Upper lobe of left lung (tissue), 6 donors: ENCODE measurements around the gene WDR70. TPM values are rescaled to one million over a fixed set of nuclear protein-coding genes. Genes with fewer than 3 reads are reported as not detected.

ENCODE experiments used
- ATAC-seq, 2 donors: fragments of 200-7000 bp; cut with Tn5 transposase; one replicate each; pipeline ENCODE4 v1.9.1; 2022; ENCODE audit warnings: mild to moderate bottlenecking in 2 of 2, moderate library complexity in 2 of 2; ENCODE audit not compliant: low FRiP score in 2 of 2
- DNase-seq, 2 donors: peaks; one replicate each; pipeline ENCODE4 v3.0.0-alpha.2; 2019 to 2020
- H3K27ac ChIP-seq, 4 donors: fragments of 200-600 bp; sonication (generic); one replicate each; pipeline ENCODE4 v1.5.1; 2016 to 2019
- H3K27me3 ChIP-seq, 4 donors: fragments of 200-600 bp; sonication (generic); one replicate each; pipeline ENCODE4 v1.5.1; 2017 to 2019
- H3K36me3 ChIP-seq, 4 donors: fragments of 200-600 bp; sonication (generic); one replicate each; pipeline ENCODE4 v1.5.1; 2016 to 2019
- H3K4me1 ChIP-seq, 4 donors: fragments of 200-600 bp; sonication (generic); one replicate each; pipeline ENCODE4 v1.5.1; 2018 to 2019
- H3K4me3 ChIP-seq, 4 donors: fragments of 200-600 bp; sonication (generic); one replicate each; pipeline ENCODE4 v1.5.1; 2017 to 2019; ENCODE audit warnings: mild to moderate bottlenecking in 2 of 4, moderate library complexity in 1 of 4
- H3K9me3 ChIP-seq, 4 donors: fragments of 200-600 bp; sonication (generic); one replicate each; pipeline ENCODE4 v1.5.1; 2018 to 2019
- CTCF ChIP-seq, 6 experiments: fragments of 450-650 bp in 4 of 6; fragments of 200-600 bp in 2 of 6; sonication (generic) in 2 of 6; IDR thresholded peaks; one replicate each; pipeline ENCODE4 v1.5.1; 2016 to 2019; ENCODE audit warnings: antibody characterized with exemption in 6 of 6
- EP300 ChIP-seq, 4 donors: sonication (generic); formaldehyde crosslinking; IDR thresholded peaks; one replicate each; pipeline ENCODE4 v1.5.1; 2017; ENCODE audit warnings: antibody characterized with exemption in 4 of 4, control low read depth in 2 of 4
- POLR2A ChIP-seq, 4 donors: fragments of 450-650 bp; IDR thresholded peaks; one replicate each; pipeline ENCODE4 v1.5.1; 2016 to 2017; ENCODE audit warnings: antibody characterized with exemption in 4 of 4, mild to moderate bottlenecking in 2 of 4
- POLR2AphosphoS5 ChIP-seq, 2 donors: sonication (generic); formaldehyde crosslinking; IDR thresholded peaks; one replicate each; pipeline ENCODE4 v1.5.1; 2017; ENCODE audit warnings: antibody characterized with exemption in 2 of 2
- WGBS, 2 donors: methylation state at CpG; one replicate each; pipeline ENCODE4 v1.1.5; 2017 to 2018; 5-methylcytosine and 5-hydroxymethylcytosine counted together
- total RNA-seq, 6 donors: library from RNA; depleted of rRNA in 4 of 6; stranded (reverse); fragments of >200 nt in 4 of 6; gene quantifications; one replicate each; pipeline versions ENCODE4 v1.1.0 to v1.2.1, GENCODE V29; 2016 to 2021
- donor health status: DM: no; HTN: no; CAD: no; lungs with moderate emphysema.
- donor health status: DM: no; HTN: yes; CAD: no; lungs with severe emphysema.

Gene WDR70
- total RNA-seq, 6 donors from 2014 or later = 20.7 to 75.4 (median 27.9) TPM

GRCh38 chr5:37663538-37663937 is 284.4 kb downstream of the WDR70 start:
- no peaks in the 10 kb centered on the region for H3K36me3 ChIP-seq
- TF ChIP-seq CTCF (IDR thresholded peaks at IDR 0.05) (no peak), POLR2AphosphoS5 (IDR thresholded peaks at IDR 0.05) (no peak), POLR2A (IDR thresholded peaks at IDR 0.05) (no peak), EP300 (IDR thresholded peaks at IDR 0.05) (no peak)
- H3K27me3 ChIP-seq = no peaks in the 10 kb centered on the region
- WGBS, 2 donors = 84 to 91% methylated on average over 5 of the region's 5 CpGs
- ATAC-seq = no peak
- H3K4me3 ChIP-seq = no peak overlapping the region
- no peak for DNase-seq
- H3K4me1 ChIP-seq = peaks cover 0 to 16% (median 13%) of the 10 kb centered on the region in 4 donors
- H3K9me3 ChIP-seq = no peaks in the 10 kb centered on the region
- H3K27ac ChIP-seq = no peak overlapping the region

DNA sequence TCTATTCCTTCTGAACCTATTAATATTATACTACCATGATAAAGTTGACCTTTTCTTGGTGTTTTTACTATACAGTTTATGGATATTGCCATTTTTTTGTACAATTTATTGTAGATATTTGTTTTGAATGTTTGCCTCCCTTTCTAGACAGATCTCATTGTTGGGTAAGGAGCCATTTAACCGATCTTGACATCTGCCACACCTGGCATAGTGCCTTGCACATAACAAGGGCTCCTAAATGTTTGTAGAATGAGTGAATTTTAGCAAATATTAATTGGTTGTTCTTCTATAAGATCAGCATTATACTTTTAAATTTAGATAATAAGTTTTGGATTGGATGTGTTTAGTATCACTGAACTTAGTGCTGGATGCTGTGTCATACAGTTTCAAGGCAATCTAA is 285.4 kb downstream of the WDR70 start:
- no peak overlapping the region for H3K4me3 ChIP-seq
- no peaks in the 10 kb centered on the region for H3K36me3 ChIP-seq
- no peaks in the 10 kb centered on the region for H3K9me3 ChIP-seq
- no peak overlapping the region for H3K27ac ChIP-seq
- TF ChIP-seq POLR2AphosphoS5 (IDR thresholded peaks at IDR 0.05) (no peak), CTCF (IDR thresholded peaks at IDR 0.05) (no peak), EP300 (IDR thresholded peaks at IDR 0.05) (no peak), POLR2A (IDR thresholded peaks at IDR 0.05) (no peak)
- no peaks in the 10 kb centered on the region for H3K27me3 ChIP-seq
- 81 to 90% methylated on average over 1 of the region's 1 CpG for WGBS, 2 donors
- ATAC-seq (no peak), DNase-seq (no peak)
- H3K4me1 ChIP-seq = peaks cover 0 to 20% (median 14%) of the 10 kb centered on the region in 4 donors

GRCh38 chr5:37665272-37665671 is 286.2 kb downstream of the WDR70 start:
- Histone ChIP-seq H3K27me3 (no peaks in the 10 kb centered on the region), H3K9me3 (no peaks in the 10 kb centered on the region), H3K36me3 (no peaks in the 10 kb centered on the region), H3K4me3 (no peak overlapping the region), H3K4me1 (peaks cover 0 to 20% (median 14%) of the 10 kb centered on the region in 4 donors), H3K27ac (no peak overlapping the region)
- TF ChIP-seq POLR2A (IDR thresholded peaks at IDR 0.05) (no peak), CTCF (IDR thresholded peaks at IDR 0.05) (no peak), POLR2AphosphoS5 (IDR thresholded peaks at IDR 0.05) (no peak), EP300 (IDR thresholded peaks at IDR 0.05) (no peak)
- DNase-seq (no peak), ATAC-seq (no peak)
- WGBS, 2 donors = 38 to 74% methylated on average over 1 of the region's 1 CpG

DNA sequence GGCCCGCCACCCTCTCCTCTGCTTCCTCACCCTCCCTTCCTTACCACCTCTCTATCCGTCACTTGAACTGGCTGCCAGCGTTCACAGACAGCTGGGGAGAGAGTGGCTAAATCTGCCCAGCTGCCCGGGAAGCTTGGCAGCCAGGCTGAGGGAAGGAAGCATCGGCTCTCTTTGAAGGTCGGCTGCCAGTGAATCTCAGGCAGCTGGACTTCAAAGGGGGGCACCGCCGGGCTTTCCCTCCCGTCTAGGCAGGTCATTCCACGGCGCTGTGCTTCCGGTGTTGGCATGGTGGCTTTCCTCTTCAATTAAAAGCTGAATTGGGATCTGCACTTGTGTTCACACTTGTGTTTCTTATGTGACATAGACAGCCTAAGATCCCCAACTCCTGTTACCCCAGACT is 286.8 kb downstream of the WDR70 start:
- TF ChIP-seq POLR2AphosphoS5 (IDR thresholded peaks at IDR 0.05) (no peak), EP300 (IDR thresholded peaks at IDR 0.05) (no peak), CTCF (IDR thresholded peaks at IDR 0.05) (no peak), POLR2A (IDR thresholded peaks at IDR 0.05) (no peak)
- 34 to 65% methylated on average over 12 of the region's 12 CpGs for WGBS, 2 donors
- H3K27me3 ChIP-seq = no peaks in the 10 kb centered on the region
- DNase-seq (peak in 1 of 2 donors; percentile 39), ATAC-seq (peak in 1 of 2 donors; percentile 50)
- H3K27ac ChIP-seq = peak overlapping the region in 1 of 4 donors; percentile 24
- H3K4me3 ChIP-seq = no peak overlapping the region
- H3K36me3 ChIP-seq = no peaks in the 10 kb centered on the region
- H3K4me1 ChIP-seq = peaks cover 0 to 20% (median 14%) of the 10 kb centered on the region in 4 donors
- H3K9me3 ChIP-seq = no peaks in the 10 kb centered on the region

DNA sequence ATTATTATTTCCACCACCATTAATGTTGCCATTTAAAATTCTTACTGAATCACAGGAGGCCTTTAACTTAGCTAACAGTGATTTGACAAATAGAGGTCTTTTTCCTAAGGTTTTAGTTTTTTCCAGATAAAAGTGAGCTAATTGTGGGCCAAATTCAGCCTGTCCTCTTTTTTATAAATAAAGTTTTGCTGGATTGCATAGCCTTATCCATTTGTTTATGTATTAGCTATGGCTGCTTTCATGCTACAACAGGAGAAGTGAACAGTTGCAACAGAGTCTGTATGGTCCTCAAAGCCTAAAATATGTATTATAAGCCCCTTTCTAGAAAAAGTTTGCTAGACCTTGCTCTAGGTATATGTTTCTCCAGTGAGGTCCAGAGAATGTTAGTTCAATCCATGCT is 288.3 kb downstream of the WDR70 start:
- no peaks in the 10 kb centered on the region for H3K36me3 ChIP-seq
- no peak overlapping the region for H3K27ac ChIP-seq
- H3K4me3 ChIP-seq = no peak overlapping the region
- H3K27me3 ChIP-seq = no peaks in the 10 kb centered on the region
- peaks cover 0 to 20% (median 13%) of the 10 kb centered on the region in 4 donors for H3K4me1 ChIP-seq
- H3K9me3 ChIP-seq = no peaks in the 10 kb centered on the region
- DNase-seq (no peak), ATAC-seq (no peak)
- TF ChIP-seq CTCF (IDR thresholded peaks at IDR 0.05) (no peak), POLR2A (IDR thresholded peaks at IDR 0.05) (no peak), EP300 (IDR thresholded peaks at IDR 0.05) (no peak), POLR2AphosphoS5 (IDR thresholded peaks at IDR 0.05) (no peak)
